Suprapubic skin (tissue), 4 donors: ENCODE results near the gene BBS1. TPM values are rescaled to one million over a fixed set of nuclear protein-coding genes. Genes with fewer than 3 reads are reported as not detected.

Experiments used
- DNase-seq, 2 donors: peaks; one replicate each; pipeline ENCODE4 v3.0.0-alpha.2; 2019; ENCODE audit warnings: low spot score in 2 of 2
- H3K27ac ChIP-seq: fragments of 200-600 bp; sonication (generic); one replicate; pipeline ENCODE4 v1.5.1; 2019
- H3K27me3 ChIP-seq: fragments of 200-600 bp; sonication (generic); one replicate; pipeline ENCODE4 v1.5.1; 2019
- H3K36me3 ChIP-seq: fragments of 200-600 bp; sonication (generic); one replicate; pipeline ENCODE4 v1.5.1; 2019
- H3K4me1 ChIP-seq: fragments of 200-600 bp; sonication (generic); one replicate; pipeline ENCODE4 v1.5.1; 2019
- H3K4me3 ChIP-seq: fragments of 200-600 bp; sonication (generic); one replicate; pipeline ENCODE4 v1.5.1; 2019; ENCODE audit warnings: mild to moderate bottlenecking
- H3K9me3 ChIP-seq: fragments of 200-600 bp; sonication (generic); one replicate; pipeline ENCODE4 v1.5.1; 2019
- EP300 ChIP-seq: sonication (generic); formaldehyde crosslinking; IDR thresholded peaks from one replicate; pipeline ENCODE4 v1.6.1; 2017; ENCODE audit warnings: antibody characterized with exemption
- POLR2A ChIP-seq, 2 donors: fragments of 450-650 bp; IDR thresholded peaks; one replicate each; pipeline ENCODE4 v1.6.1; 2017; ENCODE audit warnings: antibody characterized with exemption in 2 of 2, mild to moderate bottlenecking in 2 of 2, moderate library complexity in 2 of 2
- POLR2AphosphoS5 ChIP-seq, 3 donors: sonication (generic); formaldehyde crosslinking; IDR thresholded peaks; one replicate each; pipeline ENCODE4 v1.6.1; 2017; ENCODE audit warnings: antibody characterized with exemption in 3 of 3
- WGBS: methylation state at CpG from one replicate; pipeline ENCODE4 v1.1.5; 2018; 5-methylcytosine and 5-hydroxymethylcytosine counted together
- total RNA-seq, 4 donors: library from RNA; depleted of rRNA; stranded (reverse); fragments of >200 nt; gene quantifications; one replicate each; pipeline ENCODE4 v1.1.0, GENCODE V29; 2016
- TF ChIP-seq, protein P1 (sequence below), 2 donors: fragments of 200-600 bp in 1 of 2; fragments of 450-650 bp in 1 of 2; sonication (generic) in 1 of 2; IDR thresholded peaks; one replicate each; pipeline ENCODE4 v1.5.1; 2016 to 2019; ENCODE audit warnings: antibody characterized with exemption in 2 of 2, mild to moderate bottlenecking in 1 of 2, moderate library complexity in 1 of 2

BBS1 gene
- total RNA-seq, 4 donors from 2014 or later = 35.5 to 85.2 (median 57.0) TPM

DNA sequence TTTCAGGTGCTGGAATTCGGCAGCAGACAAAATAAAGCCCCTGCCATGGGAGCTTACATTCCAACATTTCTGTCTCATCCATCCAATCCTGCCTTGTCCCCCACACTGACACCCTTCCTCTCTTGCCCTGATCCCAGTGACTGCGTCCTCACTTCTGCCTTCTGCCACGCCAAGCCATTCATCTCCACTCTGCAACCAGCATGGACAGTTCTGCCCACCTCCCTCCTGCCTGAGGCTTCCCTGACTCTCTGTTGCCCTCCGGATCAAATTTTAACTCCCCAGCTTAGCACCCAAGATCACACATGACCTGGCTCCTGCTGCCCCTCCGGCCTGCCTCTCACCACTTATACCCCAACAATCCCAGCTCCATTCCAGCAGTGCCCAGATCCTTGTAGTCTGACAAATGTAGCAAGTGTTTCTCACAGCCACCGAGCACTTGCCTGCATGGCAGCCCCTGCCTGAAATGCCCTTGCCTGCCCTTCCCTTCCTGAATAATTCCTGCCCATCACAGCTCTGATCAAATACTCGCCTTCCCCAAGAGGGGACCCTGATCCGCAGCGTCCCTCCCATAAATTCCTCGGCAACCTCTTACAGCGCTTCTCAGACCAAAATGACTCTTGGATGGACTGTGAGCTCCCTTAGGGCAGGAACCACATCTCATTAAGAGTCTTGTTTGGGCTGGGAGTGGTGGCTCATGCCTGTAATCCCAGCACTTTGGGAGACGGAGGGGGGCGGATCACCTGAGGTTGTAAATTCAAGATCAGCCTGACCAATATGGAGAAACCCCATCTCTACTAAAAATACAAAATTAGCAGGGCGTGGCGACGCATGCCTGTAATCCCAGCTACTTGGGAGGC is 38.6 kb downstream of the BBS1 start:
- Histone ChIP-seq H3K27ac (no peak overlapping the region), H3K36me3 (no peaks in the 10 kb centered on the region), H3K27me3 (no peaks in the 10 kb centered on the region), H3K9me3 (no peaks in the 10 kb centered on the region), H3K4me1 (peaks cover 23% of the 10 kb centered on the region), H3K4me3 (no peak overlapping the region)
- no peak for DNase-seq
- 52% methylated on average over 16 of the region's 16 CpGs for WGBS
- TF ChIP-seq, protein P1, sequence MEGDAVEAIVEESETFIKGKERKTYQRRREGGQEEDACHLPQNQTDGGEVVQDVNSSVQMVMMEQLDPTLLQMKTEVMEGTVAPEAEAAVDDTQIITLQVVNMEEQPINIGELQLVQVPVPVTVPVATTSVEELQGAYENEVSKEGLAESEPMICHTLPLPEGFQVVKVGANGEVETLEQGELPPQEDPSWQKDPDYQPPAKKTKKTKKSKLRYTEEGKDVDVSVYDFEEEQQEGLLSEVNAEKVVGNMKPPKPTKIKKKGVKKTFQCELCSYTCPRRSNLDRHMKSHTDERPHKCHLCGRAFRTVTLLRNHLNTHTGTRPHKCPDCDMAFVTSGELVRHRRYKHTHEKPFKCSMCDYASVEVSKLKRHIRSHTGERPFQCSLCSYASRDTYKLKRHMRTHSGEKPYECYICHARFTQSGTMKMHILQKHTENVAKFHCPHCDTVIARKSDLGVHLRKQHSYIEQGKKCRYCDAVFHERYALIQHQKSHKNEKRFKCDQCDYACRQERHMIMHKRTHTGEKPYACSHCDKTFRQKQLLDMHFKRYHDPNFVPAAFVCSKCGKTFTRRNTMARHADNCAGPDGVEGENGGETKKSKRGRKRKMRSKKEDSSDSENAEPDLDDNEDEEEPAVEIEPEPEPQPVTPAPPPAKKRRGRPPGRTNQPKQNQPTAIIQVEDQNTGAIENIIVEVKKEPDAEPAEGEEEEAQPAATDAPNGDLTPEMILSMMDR (IDR thresholded peaks at IDR 0.05) = no peak
- TF ChIP-seq POLR2A (IDR thresholded peaks at IDR 0.05) = no peak
- no peak for TF ChIP-seq EP300
- TF ChIP-seq POLR2AphosphoS5 (IDR thresholded peaks at IDR 0.05) = no peak

DNA sequence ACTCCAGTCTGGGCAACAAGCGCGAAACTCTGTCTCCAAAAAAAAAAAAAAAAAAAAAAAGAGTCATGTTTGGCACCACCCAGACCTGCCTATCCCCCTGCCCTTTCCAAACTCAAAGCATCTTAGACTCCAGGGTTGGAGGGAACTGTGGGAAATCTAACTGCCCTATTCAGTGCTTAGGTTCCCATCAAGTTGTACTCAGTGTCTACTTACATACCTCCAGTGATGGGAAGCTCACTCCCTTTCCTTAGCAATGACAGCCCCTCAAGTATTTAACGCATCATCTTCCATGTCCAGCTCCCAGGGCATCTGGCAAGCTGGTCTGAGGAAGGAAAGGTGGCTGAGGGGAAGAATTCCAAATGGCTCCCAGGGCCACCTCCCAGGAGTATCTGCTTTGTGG is 39.3 kb downstream of the BBS1 start:
- no peaks in the 10 kb centered on the region for H3K27me3 ChIP-seq

DNA sequence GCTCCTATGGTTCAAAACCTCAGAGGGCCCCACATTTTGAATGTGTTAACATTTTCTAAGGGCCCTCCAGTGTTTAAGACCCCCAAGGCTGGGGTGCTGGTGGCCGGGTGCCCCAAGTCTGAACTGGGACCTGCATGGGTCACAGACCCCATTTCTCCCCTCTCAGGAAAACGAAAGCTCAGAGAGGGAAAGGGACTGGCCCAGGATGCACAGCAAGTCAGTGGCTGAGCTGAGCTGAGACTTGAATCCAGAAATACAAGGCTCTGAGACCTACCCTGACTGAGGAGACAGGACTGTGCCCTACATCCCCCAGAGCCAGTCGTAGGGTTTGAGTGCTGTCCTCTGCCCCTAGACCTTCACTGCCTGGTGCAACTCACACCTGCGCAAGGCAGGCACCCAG is 40.5 kb downstream of the BBS1 start:
- H3K4me1 ChIP-seq = peaks cover 7% of the 10 kb centered on the region
- TF ChIP-seq, protein P1 (IDR thresholded peaks at IDR 0.05) = no peak
- no peak for TF ChIP-seq EP300
- TF ChIP-seq POLR2AphosphoS5 (IDR thresholded peaks at IDR 0.05) = no peak
- no peak for TF ChIP-seq POLR2A (IDR thresholded peaks at IDR 0.05)
- WGBS = 88% methylated on average over 4 of the region's 4 CpGs
- DNase-seq = no peak
- H3K9me3 ChIP-seq = no peaks in the 10 kb centered on the region
- no peak overlapping the region for H3K27ac ChIP-seq
- H3K27me3 ChIP-seq = no peaks in the 10 kb centered on the region
- no peak overlapping the region for H3K4me3 ChIP-seq
- no peaks in the 10 kb centered on the region for H3K36me3 ChIP-seq

More for the DNA sequence above, 39.3 kb downstream of the BBS1 start:
- Histone ChIP-seq H3K4me3 (no peak overlapping the region), H3K27ac (no peak overlapping the region), H3K4me1 (peaks cover 16% of the 10 kb centered on the region), H3K36me3 (no peaks in the 10 kb centered on the region), H3K9me3 (no peaks in the 10 kb centered on the region)
- 88% methylated on average over 3 of the region's 3 CpGs for WGBS
- no peak for TF ChIP-seq POLR2A (IDR thresholded peaks at IDR 0.05)
- TF ChIP-seq, protein P1 (IDR thresholded peaks at IDR 0.05) = no peak
- TF ChIP-seq EP300 = no peak
- TF ChIP-seq POLR2AphosphoS5 (IDR thresholded peaks at IDR 0.05) = no peak
- no peak for DNase-seq

DNA sequence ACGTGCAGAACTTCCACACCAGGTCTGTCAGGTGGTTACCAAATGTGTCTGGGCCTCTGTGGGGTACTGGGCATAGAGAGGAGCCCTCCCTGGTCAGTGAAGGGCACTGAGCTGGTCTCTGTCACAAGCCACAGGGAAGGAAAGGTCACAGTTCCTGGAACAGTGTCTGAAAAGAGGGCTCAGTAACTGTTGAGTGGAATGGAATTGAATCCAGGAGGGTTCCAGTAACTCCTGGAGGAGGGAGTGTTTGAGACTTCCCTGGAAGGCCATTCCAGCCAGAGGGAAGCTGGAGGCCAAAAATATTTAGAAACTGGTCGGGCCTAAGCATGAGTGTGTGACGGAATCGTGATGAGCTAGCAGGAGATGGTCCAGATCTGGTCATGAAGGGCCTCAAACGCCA is 44.2 kb downstream of the BBS1 start:
- WGBS = 91% methylated on average over 4 of the region's 5 CpGs
- TF ChIP-seq, protein P1 (IDR thresholded peaks at IDR 0.05) = no peak
- TF ChIP-seq POLR2A (IDR thresholded peaks at IDR 0.05) (no peak), POLR2AphosphoS5 (IDR thresholded peaks at IDR 0.05) (no peak), EP300 (no peak)
- H3K36me3 ChIP-seq = no peaks in the 10 kb centered on the region
- no peak for DNase-seq
- H3K27ac ChIP-seq = no peak overlapping the region
- peaks cover 9% of the 10 kb centered on the region for H3K4me1 ChIP-seq
- H3K4me3 ChIP-seq = no peak overlapping the region
- H3K27me3 ChIP-seq = peaks cover 9% of the 10 kb centered on the region
- no peaks in the 10 kb centered on the region for H3K9me3 ChIP-seq

DNA sequence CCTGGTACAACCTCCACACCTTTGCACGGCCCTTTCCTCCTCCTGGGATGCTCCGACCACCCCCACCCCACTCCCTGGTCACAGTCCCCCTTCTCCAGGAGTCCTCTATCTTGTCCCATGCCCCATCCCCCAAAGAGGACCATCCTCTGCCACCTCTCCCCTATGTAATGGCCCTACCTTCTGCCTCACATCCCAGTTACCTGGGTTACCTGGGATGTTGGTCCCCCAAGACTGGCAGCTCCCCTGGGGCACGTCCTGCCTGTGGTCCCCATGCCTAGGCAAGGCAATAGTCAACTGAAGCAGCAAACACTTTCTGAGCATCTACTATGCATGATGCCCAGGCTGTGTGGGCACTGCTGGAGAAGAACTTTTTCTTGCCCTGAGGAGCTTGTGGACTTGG is 45.0 kb downstream of the BBS1 start:
- H3K4me3 ChIP-seq = no peak overlapping the region
- H3K27ac ChIP-seq = no peak overlapping the region
- H3K9me3 ChIP-seq = no peaks in the 10 kb centered on the region
- H3K36me3 ChIP-seq = no peaks in the 10 kb centered on the region
- H3K27me3 ChIP-seq = peaks cover 9% of the 10 kb centered on the region
- H3K4me1 ChIP-seq = peaks cover 10% of the 10 kb centered on the region
- TF ChIP-seq, protein P1 (IDR thresholded peaks at IDR 0.05) = no peak
- TF ChIP-seq EP300 = no peak
- no peak for TF ChIP-seq POLR2A (IDR thresholded peaks at IDR 0.05)
- WGBS = 86% methylated on average over 3 of the region's 3 CpGs
- no peak for DNase-seq
